ENCODE measurements around the gene ADARB2. TPM values are rescaled to one million over a fixed set of nuclear protein-coding genes. Genes with fewer than 3 reads are reported as not detected.

ADARB2 gene
- total and polyA plus RNA-seq, 11 donors, result 0.07 to 1.2 (median 0.28) TPM; not detected in 4

- H3K4me1 ChIP-seq, result peaks cover 0 to 4% (median 0%) of the 10 kb centered on the region in 12 donors
- WGBS, 4 donors, result 76 to 77% (median 76%) methylated on average over 9 of the region's 9 CpGs
- no peak overlapping the region for H3K4me3 ChIP-seq
- TF ChIP-seq, protein P1, sequence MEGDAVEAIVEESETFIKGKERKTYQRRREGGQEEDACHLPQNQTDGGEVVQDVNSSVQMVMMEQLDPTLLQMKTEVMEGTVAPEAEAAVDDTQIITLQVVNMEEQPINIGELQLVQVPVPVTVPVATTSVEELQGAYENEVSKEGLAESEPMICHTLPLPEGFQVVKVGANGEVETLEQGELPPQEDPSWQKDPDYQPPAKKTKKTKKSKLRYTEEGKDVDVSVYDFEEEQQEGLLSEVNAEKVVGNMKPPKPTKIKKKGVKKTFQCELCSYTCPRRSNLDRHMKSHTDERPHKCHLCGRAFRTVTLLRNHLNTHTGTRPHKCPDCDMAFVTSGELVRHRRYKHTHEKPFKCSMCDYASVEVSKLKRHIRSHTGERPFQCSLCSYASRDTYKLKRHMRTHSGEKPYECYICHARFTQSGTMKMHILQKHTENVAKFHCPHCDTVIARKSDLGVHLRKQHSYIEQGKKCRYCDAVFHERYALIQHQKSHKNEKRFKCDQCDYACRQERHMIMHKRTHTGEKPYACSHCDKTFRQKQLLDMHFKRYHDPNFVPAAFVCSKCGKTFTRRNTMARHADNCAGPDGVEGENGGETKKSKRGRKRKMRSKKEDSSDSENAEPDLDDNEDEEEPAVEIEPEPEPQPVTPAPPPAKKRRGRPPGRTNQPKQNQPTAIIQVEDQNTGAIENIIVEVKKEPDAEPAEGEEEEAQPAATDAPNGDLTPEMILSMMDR (IDR thresholded peaks at IDR 0.05), result no peak
- TF ChIP-seq POLR2A (IDR thresholded peaks at IDR 0.05), result no peak
- no peaks in the 10 kb centered on the region for H3K36me3 ChIP-seq
- DNase-seq (no peak), ATAC-seq (no peak)
- H3K27ac ChIP-seq, result no peak overlapping the region
- H3K9me3 ChIP-seq, result no peaks in the 10 kb centered on the region
- intact Hi-C loops (cut with DNase I), result loop anchor here in 1 of 10 donors (10.0 kb wide), 1 partner anchor 1625 kb away; no protein-coding TSS in a partner anchor
- peaks cover 0 to 59% (median 11%) of the 10 kb centered on the region in 9 donors for H3K27me3 ChIP-seq
These were observed 317.3 kb downstream of the ADARB2 start for GRCh38 chr10:1419796-1420610.

DNA sequence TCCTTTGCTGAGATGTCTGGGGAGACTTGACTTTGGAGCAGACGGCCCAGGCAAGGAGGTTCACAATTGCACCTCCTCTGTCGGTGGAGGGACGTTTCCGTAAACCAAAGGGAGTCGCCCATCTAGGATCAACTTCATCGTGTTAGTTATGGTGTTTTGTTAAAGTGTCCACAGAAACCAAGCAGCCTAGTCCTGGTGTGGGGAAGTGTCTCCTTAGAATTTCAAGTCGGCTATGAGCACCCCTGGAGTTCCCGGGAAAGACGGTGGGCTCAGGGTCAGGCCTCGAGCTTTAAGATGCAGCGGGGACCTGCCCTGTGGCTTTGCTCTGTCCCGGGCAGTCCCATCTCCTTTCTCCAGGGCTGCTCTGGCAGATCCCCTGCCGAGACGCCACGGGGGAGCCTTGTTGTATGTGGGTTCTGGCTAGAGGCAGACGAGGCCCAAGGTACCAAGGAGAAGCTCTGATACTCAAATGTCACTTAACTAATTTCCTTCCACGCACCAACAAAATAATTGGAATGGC is 319.2 kb downstream of the ADARB2 start:
- no peaks in the 10 kb centered on the region for H3K9me3 ChIP-seq
- ATAC-seq, result no peak
- peaks cover 0 to 59% (median 11%) of the 10 kb centered on the region in 9 donors for H3K27me3 ChIP-seq
- H3K4me1 ChIP-seq, result peaks cover 0 to 4% (median 0%) of the 10 kb centered on the region in 12 donors
- H3K4me3 ChIP-seq, result no peak overlapping the region
- DNase-seq, result no peak
- TF ChIP-seq, protein P1 (IDR thresholded peaks at IDR 0.05), result no peak
- TF ChIP-seq POLR2A (IDR thresholded peaks at IDR 0.05), result no peak
- WGBS, 4 donors, result 88 to 90% (median 88%) methylated on average over 10 to 17 of the region's 17 CpGs
- no peaks in the 10 kb centered on the region for H3K36me3 ChIP-seq
- no peak overlapping the region for H3K27ac ChIP-seq
- intact Hi-C loops (cut with DNase I), result no loop called here

DNA sequence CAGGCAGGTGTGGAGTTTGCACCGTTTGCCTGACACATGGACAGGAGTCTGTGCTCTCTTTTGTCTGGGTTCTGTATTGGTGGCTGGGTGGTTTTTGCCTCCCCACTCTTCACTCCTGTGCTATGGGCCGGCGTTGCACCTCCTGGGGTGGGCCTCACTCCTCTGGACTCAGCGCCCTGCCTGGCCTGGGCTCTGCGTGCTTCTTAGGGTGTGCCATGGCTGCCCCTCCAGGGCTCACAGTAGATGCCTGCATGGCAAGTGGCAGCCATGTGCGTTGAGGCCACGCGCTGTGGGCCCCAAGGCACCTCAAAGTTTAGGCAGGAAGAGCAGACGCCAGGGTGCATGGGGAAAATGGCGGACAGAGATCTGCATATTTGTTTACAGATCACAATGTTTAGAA is 319.8 kb downstream of the ADARB2 start:
- Histone ChIP-seq H3K27ac (no peak overlapping the region), H3K4me1 (peaks cover 0 to 4% (median 0%) of the 10 kb centered on the region in 12 donors), H3K4me3 (no peak overlapping the region), H3K27me3 (peaks cover 0 to 63% (median 11%) of the 10 kb centered on the region in 9 donors), H3K9me3 (no peaks in the 10 kb centered on the region), H3K36me3 (no peaks in the 10 kb centered on the region)
- DNase-seq (no peak), ATAC-seq (no peak)
- TF ChIP-seq, protein P1 (IDR thresholded peaks at IDR 0.05), result no peak
- no peak for TF ChIP-seq POLR2A (IDR thresholded peaks at IDR 0.05)
- intact Hi-C loops (cut with DNase I), result no loop called here
- 89 to 96% (median 93%) methylated on average over 10 of the region's 10 CpGs for WGBS, 4 donors

DNA sequence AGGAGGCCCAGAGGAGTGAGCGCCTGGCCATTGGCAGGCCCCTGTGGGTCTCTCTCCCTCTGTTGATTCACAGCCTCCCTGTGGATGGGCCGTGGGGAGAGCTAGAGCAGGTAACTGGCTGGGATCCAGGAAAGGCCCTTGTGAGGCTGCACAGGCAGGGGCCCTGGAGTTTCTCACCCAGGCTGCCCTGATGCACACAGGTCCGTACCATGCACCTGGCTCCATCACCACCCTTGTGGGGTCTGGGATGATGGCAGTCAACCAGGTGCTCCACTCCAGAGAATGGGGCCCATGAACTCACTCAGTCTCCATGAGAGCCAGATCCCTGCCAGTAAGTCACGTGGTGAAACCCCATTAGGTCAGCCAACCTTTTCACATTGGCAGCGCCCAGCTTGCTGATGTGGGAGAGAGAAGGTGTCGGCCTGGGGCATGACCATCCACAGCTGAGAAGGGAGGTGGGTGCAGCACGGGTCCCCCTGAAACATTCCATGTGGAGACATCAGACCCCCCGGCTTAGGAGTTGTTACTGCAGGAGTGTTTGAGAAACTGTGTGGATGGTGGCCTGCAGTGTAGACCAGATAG is 320.8 kb downstream of the ADARB2 start:
- no peaks in the 10 kb centered on the region for H3K36me3 ChIP-seq
- peaks cover 0 to 4% (median 0%) of the 10 kb centered on the region in 12 donors for H3K4me1 ChIP-seq
- no peak overlapping the region for H3K4me3 ChIP-seq
- TF ChIP-seq, protein P1 (IDR thresholded peaks at IDR 0.05), result no peak
- no peak for TF ChIP-seq POLR2A (IDR thresholded peaks at IDR 0.05)
- peaks cover 0 to 57% (median 11%) of the 10 kb centered on the region in 9 donors for H3K27me3 ChIP-seq
- ATAC-seq, result peak in 1 of 4 donors; percentile 28
- no peak for DNase-seq
- no peaks in the 10 kb centered on the region for H3K9me3 ChIP-seq
- intact Hi-C loops (cut with DNase I), result no loop called here
- H3K27ac ChIP-seq, result no peak overlapping the region
- 84 to 96% (median 89%) methylated on average over 7 to 8 of the region's 8 CpGs for WGBS, 4 donors
